ENCODE results near the gene UMPS.
"Not testable (repeated sequence)": the region's sequence is repeated elsewhere in the genome, so short reads cannot be mapped to it uniquely, and the experiment has no call there.

Gene UMPS

GRCh38 chr3:124705552-124705951, 24.7 kb upstream of the UMPS start:
- TF ChIP-seq, protein P1, sequence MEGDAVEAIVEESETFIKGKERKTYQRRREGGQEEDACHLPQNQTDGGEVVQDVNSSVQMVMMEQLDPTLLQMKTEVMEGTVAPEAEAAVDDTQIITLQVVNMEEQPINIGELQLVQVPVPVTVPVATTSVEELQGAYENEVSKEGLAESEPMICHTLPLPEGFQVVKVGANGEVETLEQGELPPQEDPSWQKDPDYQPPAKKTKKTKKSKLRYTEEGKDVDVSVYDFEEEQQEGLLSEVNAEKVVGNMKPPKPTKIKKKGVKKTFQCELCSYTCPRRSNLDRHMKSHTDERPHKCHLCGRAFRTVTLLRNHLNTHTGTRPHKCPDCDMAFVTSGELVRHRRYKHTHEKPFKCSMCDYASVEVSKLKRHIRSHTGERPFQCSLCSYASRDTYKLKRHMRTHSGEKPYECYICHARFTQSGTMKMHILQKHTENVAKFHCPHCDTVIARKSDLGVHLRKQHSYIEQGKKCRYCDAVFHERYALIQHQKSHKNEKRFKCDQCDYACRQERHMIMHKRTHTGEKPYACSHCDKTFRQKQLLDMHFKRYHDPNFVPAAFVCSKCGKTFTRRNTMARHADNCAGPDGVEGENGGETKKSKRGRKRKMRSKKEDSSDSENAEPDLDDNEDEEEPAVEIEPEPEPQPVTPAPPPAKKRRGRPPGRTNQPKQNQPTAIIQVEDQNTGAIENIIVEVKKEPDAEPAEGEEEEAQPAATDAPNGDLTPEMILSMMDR (IDR thresholded peaks at IDR 0.05; ENCODE audit: low read depth, low read length): no peak
- DNase-seq (ENCODE audit: extremely low read depth, low read depth): no peak

- DNase-seq (ENCODE audit: extremely low read depth, low read depth): not testable (repeated sequence)
These were observed 23.0 kb upstream of the UMPS start for GRCh38 chr3:124707223-124707622.

DNA sequence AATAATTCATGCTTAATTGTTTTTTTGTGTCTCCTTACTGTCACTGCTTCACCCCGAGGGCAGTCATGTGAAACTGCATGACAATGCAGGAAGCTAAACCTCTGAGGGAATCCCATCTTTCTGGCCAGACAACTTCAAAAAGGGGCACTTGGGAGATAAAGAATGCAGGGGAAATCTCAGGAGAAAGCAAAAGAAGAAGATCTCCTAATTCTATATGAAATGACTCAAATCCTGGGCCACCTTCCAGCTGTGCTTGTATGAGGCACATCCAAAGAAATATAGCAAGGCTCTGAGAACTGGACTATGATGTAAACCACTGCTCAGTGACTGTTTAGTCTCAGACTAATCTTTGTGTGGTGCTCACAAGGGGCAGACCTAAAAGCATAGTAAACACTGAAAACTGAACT, 22.6 kb upstream of the UMPS start:
- TF ChIP-seq, protein P1 (IDR thresholded peaks at IDR 0.05; ENCODE audit: low read depth, low read length): no peak
- DNase-seq (ENCODE audit: extremely low read depth, low read depth): no peak

DNA sequence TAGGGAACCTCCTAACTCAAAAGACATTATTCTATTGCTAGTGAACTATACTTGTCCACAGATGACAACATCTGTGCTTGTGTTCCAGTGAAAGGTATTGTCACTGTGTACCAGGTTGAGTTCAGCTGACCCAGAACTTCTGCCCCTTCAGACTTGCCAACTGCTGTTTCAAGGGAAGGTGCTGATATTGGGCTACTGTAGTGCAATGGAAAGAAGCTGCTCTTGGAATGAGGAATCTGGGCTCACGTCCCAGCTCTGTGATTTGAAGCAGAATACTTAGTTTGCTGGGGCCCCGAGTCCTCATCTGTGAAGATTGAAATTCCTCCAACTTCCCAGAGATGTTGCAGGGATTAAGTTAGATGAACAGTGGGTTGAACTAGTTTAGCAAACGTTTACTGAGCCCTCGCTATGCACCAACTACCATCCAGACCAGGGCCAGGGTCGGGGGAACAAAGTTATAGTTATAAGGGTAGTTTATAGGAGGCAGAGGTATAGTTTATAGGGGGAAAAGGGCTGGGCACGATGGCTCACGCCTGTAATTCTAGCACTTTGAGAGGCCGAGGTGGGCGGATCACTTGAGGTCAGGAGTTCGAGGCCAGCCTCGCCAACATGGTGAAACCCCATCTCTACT, 15.9 kb upstream of the UMPS start:
- no peak for DNase-seq (ENCODE audit: extremely low read depth, low read depth)
- TF ChIP-seq, protein P1 (IDR thresholded peaks at IDR 0.05; ENCODE audit: low read depth, low read length): no peak

DNA sequence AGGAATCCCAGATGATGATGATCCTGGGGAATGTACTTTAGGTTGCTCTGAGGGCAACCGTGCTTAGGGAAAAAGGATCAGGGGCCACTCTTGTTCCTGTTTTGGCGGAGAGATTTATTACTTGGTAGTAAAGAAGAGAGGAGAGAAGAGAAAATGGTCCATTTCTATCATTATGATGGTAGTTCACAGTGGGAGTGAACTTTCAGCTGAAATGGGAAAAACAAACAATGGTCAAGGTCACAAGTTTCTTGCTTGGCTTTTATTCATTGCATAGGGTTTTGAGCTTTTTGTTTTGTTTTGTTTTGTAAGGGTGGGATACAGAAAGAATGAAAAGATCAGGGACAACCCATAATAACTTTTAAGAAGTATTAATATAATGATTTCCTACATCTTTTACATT, 7.7 kb upstream of the UMPS start:
- TF ChIP-seq, protein P1 (IDR thresholded peaks at IDR 0.05; ENCODE audit: low read depth, low read length): no peak
- no peak for DNase-seq (ENCODE audit: extremely low read depth, low read depth)

DNA sequence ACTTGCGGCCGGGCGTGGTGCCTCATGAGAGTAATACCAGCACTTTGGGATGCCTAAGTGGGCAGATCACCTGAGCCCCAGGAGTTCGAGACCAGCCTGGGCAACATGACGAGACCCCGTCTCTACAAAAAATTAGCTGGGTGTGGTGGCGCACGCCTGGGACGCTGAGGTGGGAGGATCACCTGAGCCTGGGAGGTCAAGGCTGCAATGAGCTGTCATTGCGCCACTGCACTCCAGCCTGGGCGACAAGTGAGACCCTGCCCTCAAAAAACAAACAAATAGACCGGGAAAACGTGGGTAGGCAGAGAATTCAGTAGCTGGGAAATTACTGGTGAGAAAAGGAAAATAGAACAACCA, 667 bp downstream of the UMPS start:
- no peak for DNase-seq (ENCODE audit: extremely low read depth, low read depth)
- TF ChIP-seq, protein P1 (IDR thresholded peaks at IDR 0.05; ENCODE audit: low read depth, low read length): no peak

DNA sequence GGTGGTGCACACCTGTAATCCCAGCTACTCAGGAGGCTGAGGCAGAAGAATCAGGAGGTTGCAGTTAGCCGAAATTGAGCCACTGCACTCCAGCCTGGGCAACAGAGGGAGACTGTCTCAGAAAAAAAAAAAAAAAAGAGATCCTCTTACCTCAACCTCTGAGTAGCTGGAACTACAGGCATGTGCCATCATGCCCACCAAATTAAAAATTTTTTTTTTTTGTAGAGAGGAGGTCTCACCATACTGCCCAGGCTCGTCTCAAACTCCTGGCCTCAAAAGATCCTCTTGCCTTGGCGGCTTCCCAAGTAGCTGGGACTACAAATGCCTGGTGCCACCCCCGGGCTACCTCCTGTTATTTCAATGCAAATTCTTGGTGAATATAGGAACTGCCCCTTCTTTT, 1.5 kb downstream of the UMPS start:
- no peak for DNase-seq (ENCODE audit: extremely low read depth, low read depth)
- TF ChIP-seq, protein P1 (IDR thresholded peaks at IDR 0.05; ENCODE audit: low read depth, low read length): no peak

- TF ChIP-seq, protein P1 (IDR thresholded peaks at IDR 0.05; ENCODE audit: low read depth, low read length): no peak
- no peak for DNase-seq (ENCODE audit: extremely low read depth, low read depth)
These were observed 10.8 kb downstream of the UMPS start for GRCh38 chr3:124741027-124741426.
